Ovary (tissue), 3 donors: ENCODE measurements around the gene RAP1GAP.

Experiments used
- CTCF ChIP-seq, 3 donors: fragments of 450-650 bp in 2 of 3; fragments of 200-600 bp in 1 of 3; IDR thresholded peaks; one replicate each; pipeline versions ENCODE4 v1.5.1 to v1.8.0; 2016 to 2022; ENCODE audit warnings: antibody characterized with exemption in 3 of 3, mild to moderate bottlenecking in 1 of 3
- EP300 ChIP-seq: sonication (generic); formaldehyde crosslinking; IDR thresholded peaks from one replicate; pipeline ENCODE4 v1.6.1; 2017; ENCODE audit warnings: antibody characterized with exemption
- POLR2A ChIP-seq: fragments of 450-650 bp; IDR thresholded peaks from one replicate; pipeline ENCODE4 v1.6.1; 2017; ENCODE audit warnings: antibody characterized with exemption, mild to moderate bottlenecking, moderate library complexity
- donor health status: DM: no; HTN: no; CAD: no.

- TF ChIP-seq CTCF (IDR thresholded peaks at IDR 0.05): no peak
- no peak for TF ChIP-seq POLR2A
- TF ChIP-seq EP300: no peak
These were observed 33.6 kb upstream of the RAP1GAP start for GRCh38 chr1:21702780-21703179.
